PC-9 (cell line): ENCODE measurements around the gene PTPN11. TPM values are rescaled to one million over a fixed set of nuclear protein-coding genes. Genes with fewer than 3 reads are reported as not detected.

Experiments
- BruUV-seq: library from RNA; stranded (reverse); fragments of 400-500 nt; replicated peaks from 2 replicates; lab custom pipeline; 2021; lab: Mats Ljungman, UMichigan
- CTCF ChIA-PET: fragments of 300-600 bp; sonication (Branson Sonifier 250); formaldehyde crosslinking; loops from one replicate; lab custom pipeline; 2022; ENCODE audit warnings: antibody characterized with exemption; lab: Charles Lee
- POLR2A ChIA-PET: fragments of 300-600 bp; sonication (Branson Sonifier 250); formaldehyde crosslinking; loops from one replicate; lab custom pipeline; 2022; ENCODE audit warnings: antibody characterized with exemption; ENCODE audit not compliant: unreplicated experiment; lab: Charles Lee
- DNase-seq, 2 experiments: peaks; one replicate each; pipeline versions ENCODE4 v3.0.0 to v3.0.0-alpha.2; 2015 to 2022; ENCODE audit warnings: mixed read lengths in 1 of 2
- H2AFZ ChIP-seq: fragments of 200-600 bp; sonication (generic); 2 replicates; pipeline ENCODE4 v1.8.1; 2017; ENCODE audit warnings: antibody characterized with exemption
- H3F3A ChIP-seq: fragments of 200-600 bp; sonication (generic); 2 replicates; pipeline ENCODE4 v1.8.1; 2017; ENCODE audit warnings: antibody characterized with exemption, mild to moderate bottlenecking, low read depth; ENCODE audit not compliant: insufficient read depth
- H3K27ac ChIP-seq: fragments of 200-600 bp; sonication (generic); 2 replicates; pipeline ENCODE4 v1.6.1; 2016; ENCODE audit warnings: mixed run types
- H3K27me3 ChIP-seq: fragments of 200-600 bp; sonication (generic); 2 replicates; pipeline ENCODE4 v1.6.1; 2016; ENCODE audit warnings: low read depth, mixed run types; ENCODE audit not compliant: insufficient read depth
- H3K36me3 ChIP-seq: fragments of 200-600 bp; sonication (generic); 2 replicates; pipeline ENCODE4 v1.6.1; 2016; ENCODE audit warnings: low read depth, mixed run types
- H3K4me1 ChIP-seq: fragments of 200-600 bp; sonication (generic); replicated peaks from 2 replicates; pipeline ENCODE4 v1.6.1; 2016; ENCODE audit warnings: mixed run types; ENCODE audit not compliant: insufficient read depth
- H3K4me2 ChIP-seq: fragments of 200-600 bp; sonication (generic); 2 replicates; pipeline ENCODE4 v1.6.1; 2017; ENCODE audit warnings: mixed run types
- H3K4me3 ChIP-seq: fragments of 200-600 bp; sonication (generic); 2 replicates; pipeline ENCODE4 v1.6.1; 2016; ENCODE audit warnings: mixed run types
- H3K79me2 ChIP-seq: fragments of 200-600 bp; sonication (generic); 2 replicates; pipeline ENCODE4 v1.6.1; 2017; ENCODE audit warnings: low read depth, mixed run types
- H3K9me2 ChIP-seq: fragments of 200-600 bp; sonication (generic); 2 replicates; pipeline ENCODE4 v1.8.1; 2017; ENCODE audit warnings: mild to moderate bottlenecking; ENCODE audit not compliant: insufficient read depth
- H3K9me3 ChIP-seq: fragments of 200-600 bp; sonication (generic); 2 replicates; pipeline ENCODE4 v1.8.1; 2016; ENCODE audit warnings: low read depth; ENCODE audit not compliant: insufficient read depth
- H4K20me1 ChIP-seq: fragments of 200-600 bp; sonication (generic); 2 replicates; pipeline ENCODE4 v1.8.1; 2017; ENCODE audit not compliant: insufficient read depth
- CTCF ChIP-seq: fragments of 200-600 bp; sonication (generic); conservative IDR thresholded peaks from 2 replicates; pipeline ENCODE4 v1.6.1; 2017; ENCODE audit warnings: mixed run types, antibody characterized with exemption, mild to moderate bottlenecking, moderate library complexity
- EZH2 ChIP-seq: fragments of 200-600 bp; sonication (generic); IDR thresholded peaks from 2 replicates; pipeline ENCODE4 v1.8.0; 2017; ENCODE audit warnings: antibody characterized with exemption, low read depth
- intact Hi-C: fragments of 100-400 bp; cut with micrococcal nuclease; formaldehyde crosslinking; loops from one replicate; pipeline ENCODE4 v1.10.0; 2022; ENCODE audit not compliant: unreplicated experiment
- total RNA-seq: library from RNA; stranded (reverse); gene quantifications from 2 replicates; pipeline ENCODE4 v1.2.3, GENCODE V29; 2021

Gene PTPN11
- total RNA-seq, 1 experiment from 2014 or later: 113 TPM

DNA sequence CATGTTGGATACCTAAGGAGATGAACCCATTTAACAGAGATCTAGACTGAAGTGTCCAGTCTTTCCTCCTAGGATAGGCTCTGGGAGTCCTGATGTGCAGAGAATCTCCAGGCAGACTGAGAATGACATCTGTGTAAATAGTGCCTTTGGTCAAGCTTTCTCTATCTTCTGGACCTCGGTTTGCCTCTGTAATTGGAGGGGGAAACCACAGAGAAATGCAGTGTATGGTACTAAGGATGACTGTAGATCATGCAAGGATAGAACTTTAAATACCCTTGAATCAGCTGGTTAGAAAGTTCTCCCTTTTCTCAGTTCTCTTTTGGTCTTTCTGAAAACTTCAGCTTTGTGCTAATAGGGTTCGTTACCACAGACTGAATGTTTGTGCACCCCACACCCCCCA lies 112.2 kb downstream of the PTPN11 start:
- Histone ChIP-seq H3K79me2 (no peaks in the 10 kb centered on the region), H4K20me1 (no peaks in the 10 kb centered on the region), H3F3A (no peaks in the 10 kb centered on the region), H3K9me3 (no peaks in the 10 kb centered on the region), H3K4me3 (no peak overlapping the region), H2AFZ (no peak overlapping the region), H3K27me3 (no peaks in the 10 kb centered on the region), H3K36me3 (no peaks in the 10 kb centered on the region), H3K9me2 (no peaks in the 10 kb centered on the region), H3K4me2 (no peak overlapping the region), H3K27ac (no peak overlapping the region), H3K4me1 (no peaks in the 10 kb centered on the region)
- no TSS peak for BruUV-seq
- intact Hi-C loops: no loop called here
- TF ChIP-seq EZH2 (no peak), CTCF (no peak)
- ChIA-PET CTCF (no interaction called here), POLR2A (no interaction called here)
- no peak for DNase-seq

DNA sequence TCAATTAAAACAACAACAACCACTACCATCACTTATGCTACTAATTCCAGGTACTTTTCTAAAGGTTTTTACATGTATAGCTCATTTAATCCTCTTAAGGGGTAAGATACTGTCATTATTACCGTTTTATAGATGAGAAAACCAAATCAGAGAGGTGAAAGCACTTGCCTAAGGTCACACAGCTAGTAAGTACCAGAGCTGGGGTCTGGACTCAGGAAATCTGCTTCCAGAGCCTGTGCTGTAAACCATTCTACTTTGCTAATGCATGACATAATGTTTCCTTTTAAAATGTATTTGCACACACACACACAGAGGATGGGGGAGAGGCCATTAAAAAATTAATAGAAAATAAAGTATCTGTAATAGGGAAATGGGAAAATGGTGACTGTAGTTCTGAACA lies 113.4 kb downstream of the PTPN11 start:
- Histone ChIP-seq H3K27ac (no peak overlapping the region), H3K27me3 (no peaks in the 10 kb centered on the region), H3K79me2 (no peaks in the 10 kb centered on the region), H3K4me1 (no peaks in the 10 kb centered on the region), H3K9me2 (no peaks in the 10 kb centered on the region), H3K36me3 (no peaks in the 10 kb centered on the region), H3K4me3 (no peak overlapping the region), H3F3A (no peaks in the 10 kb centered on the region), H3K9me3 (no peaks in the 10 kb centered on the region), H4K20me1 (no peaks in the 10 kb centered on the region), H2AFZ (no peak overlapping the region), H3K4me2 (no peak overlapping the region)
- TF ChIP-seq CTCF (no peak), EZH2 (no peak)
- intact Hi-C loops: no loop called here
- POLR2A ChIA-PET: no interaction called here
- no peak for DNase-seq
- CTCF ChIA-PET: no interaction called here
- no TSS peak for BruUV-seq

DNA sequence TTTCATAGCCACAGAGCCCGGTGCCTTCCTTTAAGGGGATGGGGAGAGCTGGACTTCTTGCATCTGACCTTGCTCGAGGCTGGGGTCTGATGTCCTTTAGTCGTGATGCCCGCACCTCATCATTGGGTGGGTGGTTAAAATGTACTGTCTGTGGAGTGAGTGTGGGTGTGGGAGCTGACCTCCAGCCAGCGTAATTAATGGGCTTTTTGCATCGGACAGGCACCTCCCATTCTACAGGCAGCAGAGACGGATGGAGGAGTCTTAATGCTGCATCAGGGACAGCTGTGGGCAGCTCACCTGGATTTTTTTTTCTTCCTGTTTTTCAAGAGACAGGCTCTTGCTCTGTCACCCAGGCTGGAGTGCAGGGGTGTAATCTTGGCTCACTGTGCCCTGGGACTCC lies 114.8 kb downstream of the PTPN11 start:
- TF ChIP-seq EZH2 (no peak), CTCF (no peak)
- H3F3A ChIP-seq: no peaks in the 10 kb centered on the region
- CTCF ChIA-PET: no interaction called here
- no peaks in the 10 kb centered on the region for H3K79me2 ChIP-seq
- no peak overlapping the region for H2AFZ ChIP-seq
- H3K27me3 ChIP-seq: no peaks in the 10 kb centered on the region
- no peaks in the 10 kb centered on the region for H3K36me3 ChIP-seq
- H3K27ac ChIP-seq: no peak overlapping the region
- POLR2A ChIA-PET: no interaction called here
- no peak for DNase-seq
- no peak overlapping the region for H3K4me3 ChIP-seq
- no peak overlapping the region for H3K4me2 ChIP-seq
- H3K9me2 ChIP-seq: no peaks in the 10 kb centered on the region
- 0 out of 2 replicates have a peak, but pooled peaks cover 4% of the 10 kb centered on the region for H3K4me1 ChIP-seq
- BruUV-seq: no TSS peak
- intact Hi-C loops: no loop called here
- no peaks in the 10 kb centered on the region for H4K20me1 ChIP-seq
- H3K9me3 ChIP-seq: no peaks in the 10 kb centered on the region
